HEK293 (cell line): ENCODE data around the gene STUM.

Experiments used
- CTCF ChIA-PET: fragments of 350-600 bp; formaldehyde crosslinking; extraction: SDS; loops from one replicate; lab custom pipeline; 2021; ENCODE audit warnings: antibody characterized with exemption; lab: Yijun Ruan, JAX
- POLR2A ChIA-PET: fragments of 300-600 bp; formaldehyde crosslinking; extraction: SDS; loops from one replicate; lab custom pipeline; 2020; ENCODE audit warnings: antibody characterized with exemption, inconsistent platforms; lab: Yijun Ruan, JAX
- H3K27ac ChIP-seq: fragments of 200-500 bp; sonication (Bioruptor generic); 2 replicates; pipeline ENCODE4 v1.5.1; 2014; ENCODE audit warnings: low read depth, low read length, control low read depth, inconsistent platforms; ENCODE audit errors: extremely low read depth
- H3K36me3 ChIP-seq, 2 experiments: fragments of 200-500 bp in 1 of 2; sonication (Bioruptor generic) in 1 of 2; 1 replicate in 1 of 2; 2 replicates in 1 of 2; pipeline ENCODE4 v1.5.1; 2014 to 2017; ENCODE audit warnings: inconsistent platforms in 2 of 2, low read length in 2 of 2; ENCODE audit not compliant: control insufficient read depth in 2 of 2, insufficient read depth in 1 of 2
- H3K4me1 ChIP-seq: fragments of 200-500 bp; sonication (Bioruptor generic); 2 replicates; pipeline ENCODE4 v1.5.1; 2014; ENCODE audit warnings: mild to moderate bottlenecking, low read length, inconsistent platforms; ENCODE audit not compliant: control insufficient read depth, insufficient read depth
- H3K4me3 ChIP-seq: 2 replicates; pipeline ENCODE4 v1.5.1; 2011; ENCODE audit warnings: low read depth, mild to moderate bottlenecking, control low read depth, low read length, moderate library complexity
- H3K9me3 ChIP-seq: fragments of 200-500 bp; sonication (Bioruptor generic); 2 replicates; pipeline ENCODE4 v1.5.1; 2014; ENCODE audit warnings: low read depth, low read length, inconsistent platforms; ENCODE audit not compliant: control insufficient read depth, insufficient read depth
- GFI1B ChIP-seq: fragments of 450-650 bp; formaldehyde crosslinking; IDR thresholded peaks from 2 replicates; pipeline ENCODE4 v1.5.1; 2016; ENCODE audit warnings: missing biosample characterization, missing genetic modification characterization
- KLF8 ChIP-seq: fragments of 450-650 bp; formaldehyde crosslinking; IDR thresholded peaks from 2 replicates; pipeline ENCODE4 v1.5.1; 2016; ENCODE audit warnings: missing biosample characterization, missing genetic modification characterization
- KLF9 ChIP-seq: fragments of 450-650 bp; formaldehyde crosslinking; IDR thresholded peaks from 2 replicates; pipeline ENCODE4 v1.5.1; 2016; ENCODE audit warnings: missing biosample characterization, missing genetic modification characterization, low read depth
- SP2 ChIP-seq: fragments of 450-650 bp; formaldehyde crosslinking; IDR thresholded peaks from 2 replicates; pipeline ENCODE4 v1.5.1; 2016; ENCODE audit warnings: missing biosample characterization, missing genetic modification characterization
- TCF7L2 ChIP-seq: IDR thresholded peaks from 2 replicates; pipeline ENCODE4 v1.6.1; 2011; ENCODE audit warnings: low read depth, mild to moderate bottlenecking, inconsistent platforms, low read length, moderate library complexity, borderline replicate concordance
- ZFP37 ChIP-seq: fragments of 450-650 bp; formaldehyde crosslinking; IDR thresholded peaks from 2 replicates; pipeline ENCODE4 v1.5.1; 2016; ENCODE audit warnings: missing biosample characterization, missing genetic modification characterization
- ZNF114 ChIP-seq: fragments of 450-650 bp; formaldehyde crosslinking; IDR thresholded peaks from 2 replicates; pipeline ENCODE4 v1.5.0; 2017; ENCODE audit warnings: missing biosample characterization, missing genetic modification characterization
- ZNF133 ChIP-seq: fragments of 450-650 bp; formaldehyde crosslinking; IDR thresholded peaks from 2 replicates; pipeline ENCODE4 v1.5.1; 2016; ENCODE audit warnings: missing biosample characterization, missing genetic modification characterization
- ZNF157 ChIP-seq: fragments of 450-650 bp; formaldehyde crosslinking; IDR thresholded peaks from 2 replicates; pipeline ENCODE4 v1.5.1; 2016; ENCODE audit warnings: missing biosample characterization, missing genetic modification characterization
- ZNF16 ChIP-seq: fragments of 450-650 bp; formaldehyde crosslinking; IDR thresholded peaks from 2 replicates; pipeline ENCODE4 v1.5.1; 2016; ENCODE audit warnings: low read depth, missing biosample characterization, missing genetic modification characterization
- ZNF473 ChIP-seq: fragments of 450-650 bp; formaldehyde crosslinking; IDR thresholded peaks from 2 replicates; pipeline ENCODE4 v1.5.1; 2017; ENCODE audit warnings: missing biosample characterization, missing genetic modification characterization
- ZNF48 ChIP-seq: fragments of 450-650 bp; formaldehyde crosslinking; IDR thresholded peaks from 2 replicates; pipeline ENCODE4 v1.5.1; 2016; ENCODE audit warnings: missing biosample characterization, missing genetic modification characterization
- ZNF521 ChIP-seq: fragments of 450-650 bp; formaldehyde crosslinking; IDR thresholded peaks from 2 replicates; pipeline ENCODE4 v1.5.1; 2017; ENCODE audit warnings: missing biosample characterization, mild to moderate bottlenecking, missing genetic modification characterization
- ZNF571 ChIP-seq: fragments of 450-650 bp; formaldehyde crosslinking; IDR thresholded peaks from 2 replicates; pipeline ENCODE4 v1.5.0; 2017; ENCODE audit warnings: missing biosample characterization, missing genetic modification characterization
- ZNF76 ChIP-seq: fragments of 450-650 bp; formaldehyde crosslinking; IDR thresholded peaks from 2 replicates; pipeline ENCODE4; 2016; ENCODE audit warnings: low read depth, missing biosample characterization, missing genetic modification characterization, borderline replicate concordance
- ZNF837 ChIP-seq: fragments of 450-650 bp; formaldehyde crosslinking; IDR thresholded peaks from 2 replicates; pipeline ENCODE4 v1.5.1; 2016; ENCODE audit warnings: missing biosample characterization, missing genetic modification characterization
- TF ChIP-seq, protein P1 (sequence below): fragments of 450-650 bp; formaldehyde crosslinking; IDR thresholded peaks from 2 replicates; pipeline ENCODE4 v1.5.1; 2016; ENCODE audit warnings: missing biosample characterization, missing genetic modification characterization
- TF ChIP-seq, protein P2 (sequence below): fragments of 450-650 bp; formaldehyde crosslinking; IDR thresholded peaks from 2 replicates; pipeline ENCODE4 v1.5.1; 2017; ENCODE audit warnings: missing biosample characterization, missing genetic modification characterization
- TF ChIP-seq, protein P3 (sequence below): sonication (generic); formaldehyde crosslinking; IDR thresholded peaks from 2 replicates; pipeline ENCODE4 v1.8.1; 2022; ENCODE audit warnings: mild to moderate bottlenecking, moderate library complexity, missing genetic modification reagents
- TF ChIP-seq, protein P4 (sequence below): fragments of 450-650 bp; formaldehyde crosslinking; IDR thresholded peaks from 2 replicates; pipeline ENCODE4 v1.5.1; 2016; ENCODE audit warnings: missing biosample characterization, missing genetic modification characterization
- TF ChIP-seq, protein P5 (sequence below): fragments of 450-650 bp; formaldehyde crosslinking; IDR thresholded peaks from 2 replicates; pipeline ENCODE4 v1.5.1; 2016; ENCODE audit warnings: missing biosample characterization, missing genetic modification characterization

STUM gene

DNA sequence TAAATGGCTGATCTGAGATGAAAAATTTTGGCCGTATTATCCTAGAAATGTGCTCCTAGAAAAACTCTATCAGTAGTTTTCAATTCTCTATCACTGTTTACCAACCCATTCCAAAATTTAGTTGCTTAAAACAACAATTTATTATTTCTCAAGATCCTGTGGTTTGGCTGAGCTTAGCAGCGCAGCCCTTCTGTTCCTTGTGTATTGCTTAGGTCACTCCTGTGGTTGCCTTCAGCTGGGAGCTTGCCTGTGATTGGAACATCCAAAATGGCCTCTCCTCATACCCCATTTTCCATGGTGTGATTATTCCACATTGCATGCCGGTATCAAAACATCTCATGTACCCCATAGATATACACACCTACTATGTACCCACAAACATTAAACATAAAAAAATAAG is 22.8 kb upstream of the STUM start:
- TF ChIP-seq KLF9, result no peak
- TF ChIP-seq, protein P1, sequence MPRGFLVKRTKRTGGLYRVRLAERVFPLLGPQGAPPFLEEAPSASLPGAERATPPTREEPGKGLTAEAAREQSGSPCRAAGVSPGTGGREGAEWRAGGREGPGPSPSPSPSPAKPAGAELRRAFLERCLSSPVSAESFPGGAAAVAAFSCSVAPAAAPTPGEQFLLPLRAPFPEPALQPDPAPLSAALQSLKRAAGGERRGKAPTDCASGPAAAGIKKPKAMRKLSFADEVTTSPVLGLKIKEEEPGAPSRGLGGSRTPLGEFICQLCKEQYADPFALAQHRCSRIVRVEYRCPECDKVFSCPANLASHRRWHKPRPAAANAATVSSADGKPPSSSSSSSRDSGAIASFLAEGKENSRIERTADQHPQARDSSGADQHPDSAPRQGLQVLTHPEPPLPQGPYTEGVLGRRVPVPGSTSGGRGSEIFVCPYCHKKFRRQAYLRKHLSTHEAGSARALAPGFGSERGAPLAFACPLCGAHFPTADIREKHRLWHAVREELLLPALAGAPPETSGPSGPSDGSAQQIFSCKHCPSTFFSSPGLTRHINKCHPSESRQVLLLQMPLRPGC (tag by site-specific recombination), result no peak
- TF ChIP-seq, protein P2, sequence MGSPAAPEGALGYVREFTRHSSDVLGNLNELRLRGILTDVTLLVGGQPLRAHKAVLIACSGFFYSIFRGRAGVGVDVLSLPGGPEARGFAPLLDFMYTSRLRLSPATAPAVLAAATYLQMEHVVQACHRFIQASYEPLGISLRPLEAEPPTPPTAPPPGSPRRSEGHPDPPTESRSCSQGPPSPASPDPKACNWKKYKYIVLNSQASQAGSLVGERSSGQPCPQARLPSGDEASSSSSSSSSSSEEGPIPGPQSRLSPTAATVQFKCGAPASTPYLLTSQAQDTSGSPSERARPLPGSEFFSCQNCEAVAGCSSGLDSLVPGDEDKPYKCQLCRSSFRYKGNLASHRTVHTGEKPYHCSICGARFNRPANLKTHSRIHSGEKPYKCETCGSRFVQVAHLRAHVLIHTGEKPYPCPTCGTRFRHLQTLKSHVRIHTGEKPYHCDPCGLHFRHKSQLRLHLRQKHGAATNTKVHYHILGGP, result no peak
- TF ChIP-seq TCF7L2, result no peak
- Histone ChIP-seq H3K36me3 (no peaks in the 10 kb centered on the region), H3K4me3 (no peak overlapping the region), H3K27ac (no peak overlapping the region), H3K9me3 (no peaks in the 10 kb centered on the region), H3K4me1 (no peaks in the 10 kb centered on the region)
- POLR2A ChIA-PET, result no interaction called here
- CTCF ChIA-PET, result interaction anchor here (0.9 to 3.4 kb wide), 8 partner anchors 9 to 118 kb away, joined by 3 to 13 read pairs (median 4); partner anchors contain the start of gene PARP1

DNA sequence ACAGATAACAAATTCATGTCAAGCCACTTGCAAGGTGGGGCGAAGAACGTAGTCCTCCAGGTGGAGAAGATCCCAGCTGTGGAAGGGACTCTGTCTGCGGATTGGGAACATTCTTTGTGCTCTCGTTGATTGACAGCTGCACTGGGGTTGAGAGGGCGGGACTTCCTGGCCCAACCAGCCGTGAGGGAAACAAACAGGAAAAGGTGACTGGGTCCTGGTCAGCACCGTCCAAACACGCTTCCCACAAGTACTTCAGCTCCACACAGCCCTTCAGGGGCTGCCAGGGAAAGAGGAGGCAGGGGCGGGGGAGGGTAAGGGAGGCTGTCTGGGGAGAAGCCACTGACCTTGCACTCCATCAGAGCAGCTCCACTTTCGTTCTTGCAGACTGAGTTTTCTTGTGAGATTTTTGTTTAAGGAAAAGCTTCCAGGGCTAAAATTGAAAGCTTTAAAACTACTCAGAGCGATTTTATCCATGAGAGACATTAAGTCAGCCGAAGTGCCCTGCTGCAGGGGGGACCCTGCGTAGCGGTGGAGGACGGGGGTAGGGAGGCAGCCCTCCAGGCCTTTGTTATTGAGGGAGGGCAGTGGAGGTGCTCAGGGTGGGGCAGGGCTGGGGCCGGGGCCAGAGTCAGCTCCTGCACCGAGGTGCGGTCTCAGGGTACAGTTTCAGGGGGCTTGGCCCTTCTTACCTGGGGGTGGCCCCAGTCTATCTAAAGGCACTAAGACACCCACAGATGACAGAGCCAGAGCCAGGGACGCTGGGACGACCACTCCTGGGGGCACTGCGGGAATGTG is 21.6 kb upstream of the STUM start:
- H3K9me3 ChIP-seq, result no peaks in the 10 kb centered on the region
- H3K4me1 ChIP-seq, result no peaks in the 10 kb centered on the region
- no peak overlapping the region for H3K27ac ChIP-seq
- CTCF ChIA-PET, result interaction anchor here (0.5 to 3.4 kb wide), 8 partner anchors 8 to 317 kb away, joined by 3 to 13 read pairs (median 4); no protein-coding TSS in a partner anchor
- H3K36me3 ChIP-seq, result no peaks in the 10 kb centered on the region
- no peak overlapping the region for H3K4me3 ChIP-seq
- TF ChIP-seq SP2 (tag by site-specific recombination), result peak; percentile 32
- TF ChIP-seq, protein P3, sequence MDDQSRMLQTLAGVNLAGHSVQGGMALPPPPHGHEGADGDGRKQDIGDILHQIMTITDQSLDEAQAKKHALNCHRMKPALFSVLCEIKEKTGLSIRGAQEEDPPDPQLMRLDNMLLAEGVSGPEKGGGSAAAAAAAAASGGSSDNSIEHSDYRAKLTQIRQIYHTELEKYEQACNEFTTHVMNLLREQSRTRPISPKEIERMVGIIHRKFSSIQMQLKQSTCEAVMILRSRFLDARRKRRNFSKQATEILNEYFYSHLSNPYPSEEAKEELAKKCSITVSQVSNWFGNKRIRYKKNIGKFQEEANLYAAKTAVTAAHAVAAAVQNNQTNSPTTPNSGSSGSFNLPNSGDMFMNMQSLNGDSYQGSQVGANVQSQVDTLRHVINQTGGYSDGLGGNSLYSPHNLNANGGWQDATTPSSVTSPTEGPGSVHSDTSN (CRISPR knock-in tag), result no peak
- no peak for TF ChIP-seq KLF8 (tag by site-specific recombination)
- POLR2A ChIA-PET, result interaction anchor here (0.6 to 0.8 kb wide), 2 partner anchors 218 to 455 kb away, joined by 3 read pairs; partner anchors contain the start of gene LIN9

DNA sequence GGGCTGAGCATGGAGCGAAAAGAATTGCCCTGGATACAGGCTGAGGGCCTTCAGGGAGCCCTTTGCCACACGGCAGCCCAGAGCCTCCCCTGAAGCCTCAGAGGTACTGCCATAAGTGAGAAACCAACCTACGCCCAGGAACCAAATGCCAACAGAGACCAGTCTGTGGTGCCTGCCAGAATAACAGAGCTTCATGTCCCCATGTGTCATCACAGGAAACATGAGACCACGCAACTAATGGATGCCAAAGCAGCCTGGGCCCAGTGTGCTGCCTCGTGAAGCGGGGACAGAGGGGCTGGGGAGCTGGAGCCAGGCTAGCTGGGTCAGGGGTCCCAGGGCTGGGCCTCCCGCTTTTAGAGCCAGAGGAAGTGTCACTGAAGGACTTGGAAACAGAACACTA is 18.7 kb upstream of the STUM start:
- no peaks in the 10 kb centered on the region for H3K36me3 ChIP-seq
- CTCF ChIA-PET, result interaction anchor here (0.6 to 1.5 kb wide), 3 partner anchors 10 to 548 kb away, joined by 3 to 5 read pairs (median 3); no protein-coding TSS in a partner anchor
- no peak overlapping the region for H3K4me3 ChIP-seq
- no peak overlapping the region for H3K27ac ChIP-seq
- no peaks in the 10 kb centered on the region for H3K4me1 ChIP-seq
- H3K9me3 ChIP-seq, result no peaks in the 10 kb centered on the region
- POLR2A ChIA-PET, result no interaction called here
- TF ChIP-seq GFI1B (tag by site-specific recombination), result no peak
- TF ChIP-seq, protein P4, sequence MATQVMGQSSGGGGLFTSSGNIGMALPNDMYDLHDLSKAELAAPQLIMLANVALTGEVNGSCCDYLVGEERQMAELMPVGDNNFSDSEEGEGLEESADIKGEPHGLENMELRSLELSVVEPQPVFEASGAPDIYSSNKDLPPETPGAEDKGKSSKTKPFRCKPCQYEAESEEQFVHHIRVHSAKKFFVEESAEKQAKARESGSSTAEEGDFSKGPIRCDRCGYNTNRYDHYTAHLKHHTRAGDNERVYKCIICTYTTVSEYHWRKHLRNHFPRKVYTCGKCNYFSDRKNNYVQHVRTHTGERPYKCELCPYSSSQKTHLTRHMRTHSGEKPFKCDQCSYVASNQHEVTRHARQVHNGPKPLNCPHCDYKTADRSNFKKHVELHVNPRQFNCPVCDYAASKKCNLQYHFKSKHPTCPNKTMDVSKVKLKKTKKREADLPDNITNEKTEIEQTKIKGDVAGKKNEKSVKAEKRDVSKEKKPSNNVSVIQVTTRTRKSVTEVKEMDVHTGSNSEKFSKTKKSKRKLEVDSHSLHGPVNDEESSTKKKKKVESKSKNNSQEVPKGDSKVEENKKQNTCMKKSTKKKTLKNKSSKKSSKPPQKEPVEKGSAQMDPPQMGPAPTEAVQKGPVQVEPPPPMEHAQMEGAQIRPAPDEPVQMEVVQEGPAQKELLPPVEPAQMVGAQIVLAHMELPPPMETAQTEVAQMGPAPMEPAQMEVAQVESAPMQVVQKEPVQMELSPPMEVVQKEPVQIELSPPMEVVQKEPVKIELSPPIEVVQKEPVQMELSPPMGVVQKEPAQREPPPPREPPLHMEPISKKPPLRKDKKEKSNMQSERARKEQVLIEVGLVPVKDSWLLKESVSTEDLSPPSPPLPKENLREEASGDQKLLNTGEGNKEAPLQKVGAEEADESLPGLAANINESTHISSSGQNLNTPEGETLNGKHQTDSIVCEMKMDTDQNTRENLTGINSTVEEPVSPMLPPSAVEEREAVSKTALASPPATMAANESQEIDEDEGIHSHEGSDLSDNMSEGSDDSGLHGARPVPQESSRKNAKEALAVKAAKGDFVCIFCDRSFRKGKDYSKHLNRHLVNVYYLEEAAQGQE (tag by site-specific recombination), result no peak
- no peak for TF ChIP-seq ZFP37 (tag by site-specific recombination)
- TF ChIP-seq, protein P5, sequence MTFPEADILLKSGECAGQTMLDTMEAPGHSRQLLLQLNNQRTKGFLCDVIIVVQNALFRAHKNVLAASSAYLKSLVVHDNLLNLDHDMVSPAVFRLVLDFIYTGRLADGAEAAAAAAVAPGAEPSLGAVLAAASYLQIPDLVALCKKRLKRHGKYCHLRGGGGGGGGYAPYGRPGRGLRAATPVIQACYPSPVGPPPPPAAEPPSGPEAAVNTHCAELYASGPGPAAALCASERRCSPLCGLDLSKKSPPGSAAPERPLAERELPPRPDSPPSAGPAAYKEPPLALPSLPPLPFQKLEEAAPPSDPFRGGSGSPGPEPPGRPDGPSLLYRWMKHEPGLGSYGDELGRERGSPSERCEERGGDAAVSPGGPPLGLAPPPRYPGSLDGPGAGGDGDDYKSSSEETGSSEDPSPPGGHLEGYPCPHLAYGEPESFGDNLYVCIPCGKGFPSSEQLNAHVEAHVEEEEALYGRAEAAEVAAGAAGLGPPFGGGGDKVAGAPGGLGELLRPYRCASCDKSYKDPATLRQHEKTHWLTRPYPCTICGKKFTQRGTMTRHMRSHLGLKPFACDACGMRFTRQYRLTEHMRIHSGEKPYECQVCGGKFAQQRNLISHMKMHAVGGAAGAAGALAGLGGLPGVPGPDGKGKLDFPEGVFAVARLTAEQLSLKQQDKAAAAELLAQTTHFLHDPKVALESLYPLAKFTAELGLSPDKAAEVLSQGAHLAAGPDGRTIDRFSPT (tag by site-specific recombination), result no peak
- no peak for TF ChIP-seq ZNF837 (tag by site-specific recombination)
- TF ChIP-seq ZNF16, result no peak
- TF ChIP-seq ZNF114 (tag by site-specific recombination), result no peak
- TF ChIP-seq ZNF571 (tag by site-specific recombination), result no peak
- TF ChIP-seq ZNF76 (tag by site-specific recombination), result no peak
- TF ChIP-seq ZNF521, result no peak
- no peak for TF ChIP-seq ZNF157
- TF ChIP-seq ZNF473 (tag by site-specific recombination), result no peak
- TF ChIP-seq ZNF48 (tag by site-specific recombination), result no peak
- no peak for TF ChIP-seq ZNF133 (tag by site-specific recombination)
- no peak for TF ChIP-seq KLF8 (tag by site-specific recombination)
